Calu3 (cell line): ENCODE measurements around the gene SLC50A1. TPM values are rescaled to one million over a fixed set of nuclear protein-coding genes. Genes with fewer than 3 reads are reported as not detected.

Experiments used
- BruUV-seq: library from RNA; stranded (reverse); fragments of 400-500 nt; replicated peaks from 2 replicates; lab custom pipeline; 2021; lab: Mats Ljungman, UMichigan
- CTCF ChIA-PET: fragments of 300-600 bp; sonication (Branson Sonifier 250); formaldehyde crosslinking; loops from one replicate; lab custom pipeline; 2022; ENCODE audit warnings: antibody characterized with exemption; lab: Charles Lee
- DNase-seq: peaks from one replicate; pipeline ENCODE4 v3.0.0; 2022
- H3K27ac Mint-ChIP-seq: one replicate; pipeline ENCODE4 v1.8.0; 2022; ENCODE audit warnings: mixed read lengths; ENCODE audit not compliant: unreplicated experiment
- H3K27me3 Mint-ChIP-seq: one replicate; pipeline ENCODE4 v1.8.0; 2022; ENCODE audit warnings: mixed read lengths; ENCODE audit not compliant: unreplicated experiment
- H3K36me3 Mint-ChIP-seq: one replicate; pipeline ENCODE4 v1.8.0; 2022; ENCODE audit warnings: mild to moderate bottlenecking, moderate library complexity, mixed read lengths; ENCODE audit not compliant: insufficient read depth, unreplicated experiment
- H3K4me1 Mint-ChIP-seq: one replicate; pipeline ENCODE4 v1.8.0; 2022; ENCODE audit warnings: mild to moderate bottlenecking, low read depth, mixed read lengths; ENCODE audit not compliant: unreplicated experiment
- H3K4me3 Mint-ChIP-seq: one replicate; pipeline ENCODE4 v1.8.0; 2022; ENCODE audit warnings: mild to moderate bottlenecking, low read depth, moderate library complexity, mixed read lengths; ENCODE audit not compliant: unreplicated experiment
- H3K9me3 Mint-ChIP-seq: one replicate; pipeline ENCODE4 v1.8.0; 2022; ENCODE audit warnings: low read depth, mixed read lengths; ENCODE audit not compliant: unreplicated experiment
- intact Hi-C: fragments of 100-400 bp; cut with micrococcal nuclease; formaldehyde crosslinking; loops from one replicate; pipeline ENCODE4 v1.10.0; 2022; ENCODE audit not compliant: unreplicated experiment
- total RNA-seq: library from RNA; stranded (reverse); gene quantifications from 2 replicates; pipeline ENCODE4 v1.2.3, GENCODE V29; 2022
- TF ChIP-seq, protein P1 (sequence below): fragments of 200-600 bp; IDR thresholded peaks from one replicate; pipeline ENCODE4 v1.8.0; 2022; ENCODE audit warnings: antibody characterized with exemption; ENCODE audit not compliant: unreplicated experiment

The SLC50A1 gene
- total RNA-seq, 1 experiment from 2014 or later, result 68.5 TPM

DNA sequence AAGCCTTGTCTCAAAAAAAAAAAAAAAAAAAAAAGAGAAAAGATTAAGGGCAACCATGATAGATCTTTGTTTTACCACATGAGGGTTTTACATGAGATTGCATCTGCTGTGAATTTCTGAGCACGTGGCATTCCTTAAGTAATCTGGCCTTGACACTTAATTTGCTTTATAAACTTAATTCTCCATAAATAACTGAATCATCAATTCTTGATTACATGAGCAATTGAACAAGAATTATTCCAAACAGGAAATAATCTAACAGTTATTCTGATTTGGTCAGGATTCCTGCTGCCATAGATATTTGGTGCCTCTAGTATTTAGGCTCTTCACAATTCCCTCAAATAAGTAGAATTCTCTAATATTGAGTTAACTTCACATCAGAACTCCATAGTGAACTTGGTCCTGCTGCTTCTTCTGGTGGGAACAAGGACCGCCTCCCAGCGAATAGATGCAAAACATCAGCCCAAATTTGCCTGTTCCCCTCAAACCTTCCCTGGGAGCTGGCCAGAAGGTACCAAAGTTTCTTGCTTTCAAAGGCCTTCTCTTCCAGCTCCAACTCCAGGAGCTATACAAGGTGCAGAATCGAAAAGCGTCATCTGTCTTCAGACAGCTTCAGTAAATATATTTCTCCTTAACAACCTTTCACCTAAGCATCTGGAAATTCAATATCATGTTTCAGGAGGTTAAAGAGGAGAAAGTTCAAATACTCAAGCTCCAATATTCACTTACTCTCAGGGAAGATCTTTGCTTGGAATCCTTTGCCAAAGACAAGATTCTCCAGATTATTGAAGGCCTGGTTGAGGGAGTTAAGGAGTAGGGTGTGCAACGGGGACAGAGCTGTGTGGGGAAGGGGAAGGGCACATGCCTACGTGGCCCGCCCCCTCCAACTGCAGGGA is 36.4 kb downstream of the SLC50A1 start:
- no TSS peak for BruUV-seq
- Mint-ChIP-seq H3K27me3 (peaks cover 21% of the 10 kb centered on the region), H3K4me3 (peak overlapping the region; percentile 96), H3K9me3 (no peaks in the 10 kb centered on the region), H3K36me3 (peaks cover 50% of the 10 kb centered on the region), H3K27ac (peak overlapping the region; percentile 83), H3K4me1 (peaks cover 37% of the 10 kb centered on the region)
- DNase-seq, result no peak
- CTCF ChIA-PET, result interaction anchor here (0.7 to 3.8 kb wide), 20 partner anchors 14 to 720 kb away, joined by 3 to 32 read pairs (median 4); partner anchors contain the start of genes ADAM15, DPM3, PMVK and PYGO2
- TF ChIP-seq, protein P1, sequence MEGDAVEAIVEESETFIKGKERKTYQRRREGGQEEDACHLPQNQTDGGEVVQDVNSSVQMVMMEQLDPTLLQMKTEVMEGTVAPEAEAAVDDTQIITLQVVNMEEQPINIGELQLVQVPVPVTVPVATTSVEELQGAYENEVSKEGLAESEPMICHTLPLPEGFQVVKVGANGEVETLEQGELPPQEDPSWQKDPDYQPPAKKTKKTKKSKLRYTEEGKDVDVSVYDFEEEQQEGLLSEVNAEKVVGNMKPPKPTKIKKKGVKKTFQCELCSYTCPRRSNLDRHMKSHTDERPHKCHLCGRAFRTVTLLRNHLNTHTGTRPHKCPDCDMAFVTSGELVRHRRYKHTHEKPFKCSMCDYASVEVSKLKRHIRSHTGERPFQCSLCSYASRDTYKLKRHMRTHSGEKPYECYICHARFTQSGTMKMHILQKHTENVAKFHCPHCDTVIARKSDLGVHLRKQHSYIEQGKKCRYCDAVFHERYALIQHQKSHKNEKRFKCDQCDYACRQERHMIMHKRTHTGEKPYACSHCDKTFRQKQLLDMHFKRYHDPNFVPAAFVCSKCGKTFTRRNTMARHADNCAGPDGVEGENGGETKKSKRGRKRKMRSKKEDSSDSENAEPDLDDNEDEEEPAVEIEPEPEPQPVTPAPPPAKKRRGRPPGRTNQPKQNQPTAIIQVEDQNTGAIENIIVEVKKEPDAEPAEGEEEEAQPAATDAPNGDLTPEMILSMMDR, result no peak
- intact Hi-C loops, result no loop called here

DNA sequence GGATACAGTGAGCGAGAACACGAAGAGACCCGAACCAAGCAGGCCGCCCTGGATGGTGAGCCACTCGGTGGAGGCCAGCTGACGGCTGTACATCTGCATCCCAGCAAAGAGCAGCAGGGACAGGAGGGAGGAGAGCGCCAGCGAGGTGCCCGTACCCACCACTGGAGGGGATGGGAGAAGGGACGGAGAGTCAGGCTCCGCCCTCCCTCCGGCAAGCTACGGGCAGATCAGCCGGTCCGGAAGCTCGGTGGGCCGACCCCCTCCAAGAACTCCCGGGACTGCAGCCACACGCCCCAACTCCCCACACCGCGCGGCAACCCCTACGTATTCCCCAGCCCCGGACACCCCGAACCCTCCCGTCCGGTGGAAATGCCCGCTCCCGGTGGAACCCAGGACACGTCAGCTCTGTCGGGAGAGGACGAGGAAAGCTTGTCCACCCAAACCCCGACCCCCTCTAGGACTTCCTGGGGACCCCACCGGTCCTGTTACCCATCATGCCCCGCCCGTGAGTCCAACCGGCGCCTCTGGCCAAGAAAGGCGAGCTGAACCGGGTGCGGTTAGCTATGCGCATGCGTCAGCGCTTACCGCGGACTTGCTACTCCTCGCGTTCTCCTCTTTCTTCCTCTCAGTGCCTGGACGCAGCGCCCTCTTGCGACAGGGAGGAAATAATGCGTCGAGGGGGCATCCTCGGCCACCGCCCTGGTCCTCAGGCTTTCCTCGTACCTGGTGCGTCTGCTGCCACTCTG is 37.3 kb downstream of the SLC50A1 start, which contains the start of gene KRTCAP2:
TSS of gene KRTCAP2 (minus strand) at position 573 of the 746 bp plus-strand sequence. CDS start at position 493, 80 bp downstream.
- DNase-seq, result peak; percentile 96
- Mint-ChIP-seq H3K9me3 (no peaks in the 10 kb centered on the region), H3K4me1 (peaks cover 45% of the 10 kb centered on the region), H3K27me3 (peaks cover 21% of the 10 kb centered on the region), H3K36me3 (peaks cover 45% of the 10 kb centered on the region), H3K27ac (peak within 1 kb of the TSS; percentile 83), H3K4me3 (peak within 1 kb of the TSS; percentile 96)
- TSS peak; percentile 69 for BruUV-seq
- intact Hi-C loops, result no loop called here
- CTCF ChIA-PET, result interaction anchor here (0.6 to 3.8 kb wide), 35 partner anchors 13 to 613 kb away, joined by 3 to 32 read pairs (median 4); partner anchors contain the start of genes ADAM15, CLK2, DPM3 and EFNA3
- TF ChIP-seq, protein P1, result peak; percentile 89

DNA sequence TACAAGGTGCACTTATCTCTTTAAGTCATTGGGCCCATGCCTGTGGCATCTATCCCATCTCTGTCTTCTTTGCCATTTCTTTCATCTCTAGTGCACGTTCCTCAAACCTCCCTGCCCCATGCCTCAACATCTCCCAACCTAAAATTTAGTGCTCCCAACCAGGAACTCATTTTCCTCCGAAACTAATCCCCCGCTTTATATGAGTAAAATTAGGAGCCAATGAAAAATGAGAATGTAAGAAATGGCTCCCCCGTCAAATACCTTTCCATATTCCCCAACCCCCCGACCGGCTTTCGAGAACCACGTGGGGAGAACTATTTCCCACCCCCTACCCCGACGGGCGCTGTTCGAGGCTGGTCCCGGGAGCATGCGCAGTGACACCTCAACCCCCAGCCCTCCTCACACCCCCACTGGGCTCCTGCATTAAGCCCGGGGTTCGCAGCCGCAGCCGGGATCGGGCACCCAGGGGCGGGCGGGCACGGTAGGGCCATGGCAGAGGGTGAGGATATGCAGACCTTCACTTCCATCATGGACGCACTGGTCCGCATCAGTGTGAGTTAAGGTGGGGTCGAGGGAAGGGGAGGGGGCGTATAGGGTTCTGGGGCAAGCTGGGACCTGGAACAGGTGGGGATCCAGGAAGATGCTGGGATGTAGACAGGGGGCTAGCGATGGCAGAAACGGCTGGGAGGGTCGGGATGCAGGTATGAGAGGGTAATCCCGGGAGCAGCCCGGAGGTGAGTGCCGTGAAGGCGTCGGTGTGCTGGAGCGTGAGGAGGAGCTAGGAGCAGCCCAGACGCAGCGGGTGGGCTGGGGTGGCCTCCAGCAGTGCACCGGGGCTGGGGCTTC is 38.0 kb downstream of the SLC50A1 start, which contains the start of gene TRIM46:
TSS of gene TRIM46 (plus strand) at position 372 of the 846 bp plus-strand sequence. CDS start at position 490, 118 bp downstream.
- H3K36me3 Mint-ChIP-seq, result peaks cover 45% of the 10 kb centered on the region
- intact Hi-C loops, result no loop called here
- no TSS peak for BruUV-seq

More for the DNA sequence above, 38.0 kb downstream of the SLC50A1 start, which contains the start of gene TRIM46:
- peak within 1 kb of the TSS; percentile 96 for H3K4me3 Mint-ChIP-seq
- H3K27ac Mint-ChIP-seq, result peak within 1 kb of the TSS; percentile 83
- peaks cover 46% of the 10 kb centered on the region for H3K4me1 Mint-ChIP-seq
- H3K9me3 Mint-ChIP-seq, result no peaks in the 10 kb centered on the region
- TF ChIP-seq, protein P1, result no peak
- peaks cover 21% of the 10 kb centered on the region for H3K27me3 Mint-ChIP-seq
- DNase-seq, result no peak
- CTCF ChIA-PET, result interaction anchor here (0.7 to 3.8 kb wide), 27 partner anchors 12 to 614 kb away, joined by 3 to 32 read pairs (median 5); partner anchors contain the start of genes ADAM15, CLK2, DPM3 and PMVK
